Sigmoid colon (tissue), 7 donors: ENCODE data around the gene KRTAP4-3. TPM values are rescaled to one million over a fixed set of nuclear protein-coding genes. Genes with fewer than 3 reads are reported as not detected.
"Not testable (repeated sequence)": the region's sequence is repeated elsewhere in the genome, so short reads cannot be mapped to it uniquely, and the experiment has no call there.

Experiments
- DNase-seq: peaks from one replicate; pipeline ENCODE4 v3.0.0-alpha.2; 2019
- H3K27ac ChIP-seq, 4 donors: fragments of 200-600 bp; sonication (generic); one replicate each; pipeline ENCODE4 v1.5.1; 2016 to 2019; ENCODE audit warnings: mild to moderate bottlenecking in 1 of 4
- H3K27me3 ChIP-seq, 3 donors: fragments of 200-600 bp; sonication (generic); one replicate each; pipeline ENCODE4 v1.5.1; 2019; ENCODE audit warnings: mild to moderate bottlenecking in 1 of 3
- H3K36me3 ChIP-seq, 4 donors: fragments of 200-600 bp; sonication (generic); one replicate each; pipeline ENCODE4 v1.5.1; 2016 to 2019
- H3K4me1 ChIP-seq, 4 donors: fragments of 200-600 bp; sonication (generic); one replicate each; pipeline ENCODE4 v1.5.1; 2017 to 2019
- H3K4me3 ChIP-seq, 4 donors: fragments of 200-600 bp; sonication (generic); one replicate each; pipeline ENCODE4 v1.5.1; 2017 to 2019; ENCODE audit warnings: mild to moderate bottlenecking in 2 of 4, moderate library complexity in 1 of 4
- H3K9me3 ChIP-seq, 4 donors: fragments of 200-600 bp in 3 of 4; sonication (generic) in 3 of 4; one replicate each; pipeline versions ENCODE4 v1.5.1 to v1.6.1; 2013 to 2019
- EP300 ChIP-seq, 4 donors: sonication (generic); formaldehyde crosslinking; IDR thresholded peaks; one replicate each; pipeline ENCODE4 v1.6.1; 2017; ENCODE audit warnings: antibody characterized with exemption in 4 of 4
- POLR2A ChIP-seq, 2 donors: fragments of 450-650 bp; IDR thresholded peaks; one replicate each; pipeline ENCODE4 v1.6.1; 2016; ENCODE audit warnings: antibody characterized with exemption in 2 of 2, mild to moderate bottlenecking in 2 of 2, moderate library complexity in 2 of 2
- POLR2AphosphoS5 ChIP-seq, 4 donors: sonication (generic); formaldehyde crosslinking; IDR thresholded peaks; one replicate each; pipeline ENCODE4 v1.6.1; 2017; ENCODE audit warnings: antibody characterized with exemption in 4 of 4
- WGBS, 2 donors: extraction: QIAGEN DNeasy Blood & Tissue Kit; methylation state at CpG; one replicate each; pipeline ENCODE4 v1.1.7; 2013; 5-methylcytosine and 5-hydroxymethylcytosine counted together
- intact Hi-C: fragments of 100-400 bp; cut with DNase I; formaldehyde crosslinking; loops from one replicate; pipeline ENCODE4 v1.15.1; 2023
- polyA plus RNA-seq, 3 donors: library from polyadenylated mRNA; stranded (reverse); fragments of 200-250 nt; gene quantifications; one replicate each; pipeline ENCODE4 v1.2.3, GENCODE V29; 2013
- total RNA-seq, 4 donors: library from RNA; depleted of rRNA; stranded (reverse); fragments of >200 nt; gene quantifications; one replicate each; pipeline ENCODE4 v1.1.0, GENCODE V29; 2016
- TF ChIP-seq, protein P1 (sequence below), 4 experiments: fragments of 450-650 bp in 3 of 4; fragments of 200-600 bp in 1 of 4; IDR thresholded peaks; one replicate each; pipeline ENCODE4 v1.5.1; 2016 to 2019; ENCODE audit warnings: antibody characterized with exemption in 4 of 4, mild to moderate bottlenecking in 3 of 4, moderate library complexity in 2 of 4
- donor health status: healthy with polysubstance abuse.
- donor health status: Bipolar disorder and iron deficiency.
- donor health status: healthy.

KRTAP4-3 gene
- total and polyA plus RNA-seq, 7 donors = not detected

DNA sequence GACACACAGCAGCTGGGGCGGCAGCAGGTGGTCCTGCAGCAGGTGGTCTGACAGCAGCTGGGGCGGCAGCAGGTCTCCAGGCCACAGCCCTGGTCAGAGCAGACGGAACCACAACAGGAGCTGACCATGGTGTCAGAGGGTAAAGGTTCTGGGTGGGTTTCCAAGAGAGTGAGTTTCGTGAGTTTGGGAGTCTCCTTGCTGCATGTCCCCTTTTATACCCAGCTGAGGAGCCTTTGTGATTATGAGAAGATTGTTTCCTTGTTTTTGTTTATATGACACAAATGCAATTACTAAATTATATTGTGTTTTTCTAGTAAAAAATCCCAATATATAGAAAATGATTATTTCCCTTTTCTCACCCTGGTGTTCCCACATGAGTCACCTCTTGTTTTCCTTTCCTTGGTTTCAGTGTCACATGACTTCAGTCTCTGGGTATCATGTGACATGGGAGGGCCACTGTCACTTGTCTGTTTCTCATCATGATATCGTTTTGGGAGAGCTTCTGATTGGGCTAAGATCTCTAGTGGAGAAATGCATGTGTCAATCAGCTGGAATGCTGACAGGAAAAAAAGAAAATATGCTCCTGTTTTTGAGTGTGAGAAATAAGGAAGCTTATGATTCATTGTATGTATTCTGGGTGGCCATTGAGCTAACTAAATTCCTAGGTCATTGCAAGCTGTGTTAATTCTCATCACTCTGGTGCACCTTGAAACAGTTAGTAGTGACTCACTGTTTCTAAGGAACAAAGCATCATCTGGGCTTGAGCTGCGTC lies 27.5 kb downstream of the KRTAP4-3 start, which contains the start of gene KRTAP4-6:
Gene KRTAP4-6 (minus strand): TSS at position 185 of the 772 bp plus-strand sequence. CDS start 57 bp downstream, at position 128.
- no peak within 1 kb of the TSS for H3K27ac ChIP-seq
- no peaks in the 10 kb centered on the region for H3K4me1 ChIP-seq
- DNase-seq = no peak
- no peaks in the 10 kb centered on the region for H3K36me3 ChIP-seq
- intact Hi-C loops = no loop called here
- 83 to 89% methylated on average over 6 of the region's 6 CpGs for WGBS, 2 donors
- H3K27me3 ChIP-seq = no peaks in the 10 kb centered on the region
- H3K9me3 ChIP-seq = peaks cover 0 to 16% (median 4%) of the 10 kb centered on the region in 4 donors
- no peak within 1 kb of the TSS for H3K4me3 ChIP-seq
- TF ChIP-seq EP300 (IDR thresholded peaks at IDR 0.05) (no peak), POLR2AphosphoS5 (IDR thresholded peaks at IDR 0.05) (no peak), POLR2A (IDR thresholded peaks at IDR 0.05) (no peak)
- TF ChIP-seq, protein P1, sequence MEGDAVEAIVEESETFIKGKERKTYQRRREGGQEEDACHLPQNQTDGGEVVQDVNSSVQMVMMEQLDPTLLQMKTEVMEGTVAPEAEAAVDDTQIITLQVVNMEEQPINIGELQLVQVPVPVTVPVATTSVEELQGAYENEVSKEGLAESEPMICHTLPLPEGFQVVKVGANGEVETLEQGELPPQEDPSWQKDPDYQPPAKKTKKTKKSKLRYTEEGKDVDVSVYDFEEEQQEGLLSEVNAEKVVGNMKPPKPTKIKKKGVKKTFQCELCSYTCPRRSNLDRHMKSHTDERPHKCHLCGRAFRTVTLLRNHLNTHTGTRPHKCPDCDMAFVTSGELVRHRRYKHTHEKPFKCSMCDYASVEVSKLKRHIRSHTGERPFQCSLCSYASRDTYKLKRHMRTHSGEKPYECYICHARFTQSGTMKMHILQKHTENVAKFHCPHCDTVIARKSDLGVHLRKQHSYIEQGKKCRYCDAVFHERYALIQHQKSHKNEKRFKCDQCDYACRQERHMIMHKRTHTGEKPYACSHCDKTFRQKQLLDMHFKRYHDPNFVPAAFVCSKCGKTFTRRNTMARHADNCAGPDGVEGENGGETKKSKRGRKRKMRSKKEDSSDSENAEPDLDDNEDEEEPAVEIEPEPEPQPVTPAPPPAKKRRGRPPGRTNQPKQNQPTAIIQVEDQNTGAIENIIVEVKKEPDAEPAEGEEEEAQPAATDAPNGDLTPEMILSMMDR (IDR thresholded peaks at IDR 0.05) = no peak

DNA sequence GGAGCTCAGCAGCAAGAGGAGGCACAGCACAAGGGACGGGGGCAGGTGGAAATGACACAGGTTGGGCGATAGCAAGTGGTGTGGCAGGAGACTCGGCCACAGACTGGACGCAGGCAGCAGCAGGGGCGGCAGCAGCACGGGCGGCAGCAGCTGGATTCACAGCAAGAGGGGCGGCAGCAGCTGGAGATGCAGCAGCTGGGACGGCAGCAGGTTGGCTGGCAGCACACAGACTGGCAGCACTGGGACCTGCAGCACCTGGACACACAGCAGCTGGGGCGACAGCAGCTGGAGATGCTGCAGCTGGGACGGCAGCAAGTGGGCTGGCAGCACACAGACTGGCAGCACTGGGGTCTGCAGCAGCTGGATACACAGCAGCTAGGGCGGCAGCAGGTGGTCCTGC lies 28.2 kb downstream of the KRTAP4-3 start:
- DNase-seq, intact Hi-C loops, H3K27ac ChIP-seq, H3K36me3 ChIP-seq, H3K4me1 ChIP-seq, H3K4me3 ChIP-seq, H3K27me3 ChIP-seq: not testable (repeated sequence)
- peaks cover 0 to 16% (median 4%) of the 10 kb centered on the region in 4 donors for H3K9me3 ChIP-seq
- WGBS, 2 donors = 89 to 91% methylated on average over 12 of the region's 12 CpGs

- Histone ChIP-seq H3K4me3 (no peak overlapping the region), H3K9me3 (no peaks in the 10 kb centered on the region), H3K4me1 (no peaks in the 10 kb centered on the region), H3K27me3 (no peaks in the 10 kb centered on the region), H3K27ac (no peak overlapping the region), H3K36me3 (no peaks in the 10 kb centered on the region)
- WGBS, 2 donors = 57 to 76% methylated on average over 2 of the region's 2 CpGs
- intact Hi-C loops = no loop called here
- no peak for DNase-seq
- no peak for TF ChIP-seq POLR2A (IDR thresholded peaks at IDR 0.05)
- no peak for TF ChIP-seq EP300 (IDR thresholded peaks at IDR 0.05)
- TF ChIP-seq POLR2AphosphoS5 (IDR thresholded peaks at IDR 0.05) = no peak
- TF ChIP-seq, protein P1 (IDR thresholded peaks at IDR 0.05) = no peak
These were observed 33.9 kb downstream of the KRTAP4-3 start for GRCh38 chr17:41133880-41134735.

DNA sequence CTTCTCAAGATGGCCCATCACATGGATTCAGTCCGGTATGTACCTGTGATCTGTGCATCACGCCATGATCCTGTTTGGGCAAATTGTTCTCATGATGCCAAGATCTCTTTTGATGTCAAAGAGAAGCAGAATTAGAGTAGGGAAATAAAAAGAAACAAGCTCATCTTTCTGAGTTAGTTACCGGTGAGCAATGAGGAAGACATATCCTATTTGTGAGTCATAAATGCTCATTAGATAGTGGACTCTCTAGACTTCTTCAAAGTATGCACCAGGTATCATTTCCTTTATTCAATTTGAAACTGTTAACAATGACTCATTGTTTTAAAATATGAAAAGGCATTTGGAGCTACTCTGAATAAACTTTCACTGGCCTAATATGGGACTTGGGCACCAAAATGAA lies 36.0 kb downstream of the KRTAP4-3 start:
- no peaks in the 10 kb centered on the region for H3K9me3 ChIP-seq
- no peaks in the 10 kb centered on the region for H3K36me3 ChIP-seq
- DNase-seq = no peak
- 68 to 77% methylated on average over 3 of the region's 3 CpGs for WGBS, 2 donors
- no peak overlapping the region for H3K4me3 ChIP-seq
- H3K27ac ChIP-seq = no peak overlapping the region
- H3K27me3 ChIP-seq = no peaks in the 10 kb centered on the region
- intact Hi-C loops = no loop called here
- no peak for TF ChIP-seq POLR2AphosphoS5 (IDR thresholded peaks at IDR 0.05)
- TF ChIP-seq, protein P1 (IDR thresholded peaks at IDR 0.05) = no peak
- no peak for TF ChIP-seq EP300 (IDR thresholded peaks at IDR 0.05)
- no peak for TF ChIP-seq POLR2A (IDR thresholded peaks at IDR 0.05)
- no peaks in the 10 kb centered on the region for H3K4me1 ChIP-seq

- 42 to 83% methylated on average over 1 of the region's 1 CpG for WGBS, 2 donors
- Histone ChIP-seq H3K9me3 (no peaks in the 10 kb centered on the region), H3K4me3 (no peak overlapping the region), H3K4me1 (no peaks in the 10 kb centered on the region), H3K27me3 (peaks cover 0 to 1% (median 0%) of the 10 kb centered on the region in 3 donors), H3K36me3 (no peaks in the 10 kb centered on the region), H3K27ac (no peak overlapping the region)
- no peak for TF ChIP-seq POLR2A (IDR thresholded peaks at IDR 0.05)
- TF ChIP-seq POLR2AphosphoS5 (IDR thresholded peaks at IDR 0.05) = no peak
- no peak for TF ChIP-seq EP300 (IDR thresholded peaks at IDR 0.05)
- TF ChIP-seq, protein P1 (IDR thresholded peaks at IDR 0.05) = no peak
- DNase-seq = no peak
- intact Hi-C loops = no loop called here
These were observed 40.6 kb downstream of the KRTAP4-3 start for GRCh38 chr17:41127371-41127770.
